C1 segment of cervical spinal cord (tissue), 14 donors: Measurements from ENCODE around the gene CD38.
"Not testable (repeated sequence)": the region's sequence is repeated elsewhere in the genome, so short reads cannot be mapped to it uniquely, and the experiment has no call there.

Experiments used
- DNase-seq, 14 donors: peaks; one replicate each; lab custom pipeline; 2025; lab: John Stamatoyannopoulos, UW

Gene CD38

DNA sequence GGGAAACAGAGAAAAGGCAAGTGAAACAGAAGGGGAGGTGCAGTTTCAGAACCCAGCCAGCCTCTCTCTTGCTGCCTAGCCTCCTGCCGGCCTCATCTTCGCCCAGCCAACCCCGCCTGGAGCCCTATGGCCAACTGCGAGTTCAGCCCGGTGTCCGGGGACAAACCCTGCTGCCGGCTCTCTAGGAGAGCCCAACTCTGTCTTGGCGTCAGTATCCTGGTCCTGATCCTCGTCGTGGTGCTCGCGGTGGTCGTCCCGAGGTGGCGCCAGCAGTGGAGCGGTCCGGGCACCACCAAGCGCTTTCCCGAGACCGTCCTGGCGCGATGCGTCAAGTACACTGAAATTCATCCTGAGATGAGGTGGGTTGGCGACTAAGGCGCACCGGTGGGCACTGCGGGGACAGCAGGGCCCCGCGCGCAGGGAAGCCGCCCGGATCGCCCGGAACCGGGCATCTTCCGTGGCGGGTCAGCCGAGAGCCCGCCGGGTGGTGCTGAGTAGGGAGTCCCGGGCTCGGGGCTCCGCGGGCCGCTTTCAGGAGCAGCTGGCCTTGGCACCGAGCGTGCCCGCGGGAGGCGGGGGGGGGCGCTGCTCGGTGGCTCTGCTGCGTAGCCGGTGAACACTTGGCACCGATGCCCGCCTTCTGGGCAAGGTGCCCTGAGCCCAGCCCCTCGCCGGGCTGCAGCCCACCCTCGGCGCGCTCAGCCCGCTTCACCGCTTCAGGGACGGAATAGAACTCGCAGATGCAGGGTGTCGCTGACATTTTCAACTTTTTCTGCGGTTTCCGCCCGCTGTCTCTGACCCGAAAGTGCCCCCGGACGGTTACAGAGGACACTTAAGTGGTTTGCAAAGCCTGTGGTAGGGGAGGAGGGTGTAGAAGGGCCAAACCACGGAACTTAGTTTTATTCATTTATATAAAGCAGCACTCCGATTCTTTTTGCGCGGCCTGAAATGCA is at the start of gene CD38:
TSS of gene CD38 (plus strand) at position 40 of the 953 bp plus-strand sequence. CDS start at position 127, 87 bp downstream.
- peak in 10 of 14 donors; percentile 14 to 73 (median 39) for DNase-seq

DNA sequence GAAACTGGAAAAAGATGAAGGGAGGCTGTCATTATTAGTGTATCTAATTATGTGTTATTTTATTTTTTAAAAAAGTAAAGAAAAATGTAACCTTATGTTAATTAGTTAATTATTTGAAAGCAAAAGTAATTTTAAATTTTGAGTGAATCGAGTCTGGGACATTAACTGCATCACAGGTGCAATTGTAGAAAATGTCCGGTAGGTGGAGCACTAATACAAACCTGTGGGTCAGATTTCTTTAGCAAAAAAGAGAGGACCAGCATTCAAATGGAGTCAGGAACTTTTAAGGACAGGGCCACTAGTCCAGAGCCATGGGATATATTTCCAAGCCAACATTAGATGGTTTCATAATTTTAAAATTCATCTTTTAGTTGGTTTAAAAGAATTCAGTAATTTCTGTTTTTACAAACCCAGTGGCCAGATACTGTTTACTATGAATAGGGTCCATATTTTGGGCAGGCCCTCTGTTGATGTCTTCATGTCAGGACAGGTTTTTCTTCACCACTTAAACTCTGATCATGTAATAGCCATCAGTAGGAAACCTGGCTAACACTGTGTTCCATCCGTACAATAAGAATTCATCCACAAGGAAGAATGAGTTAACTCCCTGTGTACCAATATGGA is 48.1 kb upstream of the CD38 start:
- DNase-seq = peak in 2 of 14 donors; percentile 6 to 22

DNA sequence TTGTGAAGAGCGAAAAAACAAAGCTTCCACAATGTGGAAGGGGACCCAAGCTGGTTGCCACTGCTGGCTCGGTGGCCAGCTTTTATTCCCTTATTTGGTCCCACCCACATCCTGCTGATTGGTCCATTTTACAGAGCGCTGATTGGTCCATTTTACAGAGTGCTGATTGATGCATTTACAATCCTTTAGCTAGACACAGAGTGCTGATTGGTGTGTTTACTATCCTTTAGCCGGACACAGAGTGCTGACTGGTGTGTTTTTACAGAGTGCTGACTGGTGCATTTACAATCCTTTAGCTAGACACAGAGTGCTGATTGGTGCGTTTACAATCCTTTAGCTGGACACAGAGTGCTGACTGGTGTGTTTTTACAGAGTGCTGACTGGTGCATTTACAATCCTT is 45.1 kb upstream of the CD38 start:
- not testable (repeated sequence) for DNase-seq

DNA sequence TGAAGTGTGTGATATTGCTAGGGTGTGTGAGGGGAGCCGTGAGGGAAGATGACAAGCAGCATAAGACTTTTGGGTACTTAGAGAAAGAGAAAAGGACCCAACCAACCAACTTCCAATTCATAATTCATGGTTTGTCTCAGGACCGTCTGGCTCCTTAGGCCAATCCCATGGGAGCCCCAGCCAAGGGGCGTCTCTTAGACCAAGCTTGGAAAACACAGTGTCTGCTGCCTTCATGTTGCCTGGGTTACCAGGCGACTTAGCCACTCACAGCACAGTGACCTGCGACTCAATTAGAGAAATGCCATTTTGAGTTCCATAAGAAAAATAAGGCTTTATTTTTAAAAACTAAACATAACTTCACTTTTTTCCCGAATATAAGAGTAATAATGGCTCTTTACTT is 42.6 kb upstream of the CD38 start:
- peak in 2 of 14 donors; percentile 8 to 10 for DNase-seq

DNA sequence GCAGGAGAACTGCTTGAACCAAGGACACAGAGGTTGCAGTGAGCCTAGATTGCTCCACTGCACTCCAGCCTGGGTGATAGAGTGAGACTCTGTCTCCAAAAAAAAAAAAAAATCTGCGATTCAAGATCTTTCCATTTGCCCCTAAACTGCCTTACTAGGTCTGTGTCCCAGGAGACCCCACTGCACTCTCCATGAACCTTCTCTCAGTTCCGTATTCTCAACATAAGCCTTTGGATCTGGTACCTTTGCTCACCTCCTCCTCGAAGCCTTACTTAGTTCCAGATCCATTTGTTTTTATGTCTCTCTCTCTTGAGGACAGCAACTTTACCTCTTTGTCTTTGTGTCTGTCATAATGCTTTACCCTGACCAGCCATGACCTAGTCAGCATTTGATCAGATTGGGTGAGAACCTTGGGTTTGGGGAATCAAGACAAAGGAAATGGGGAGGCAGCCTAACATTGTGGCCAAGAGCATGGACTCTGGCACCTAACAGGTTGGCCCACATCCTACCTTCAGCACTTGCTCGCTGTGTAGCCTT is 41.5 kb upstream of the CD38 start:
- no peak for DNase-seq

DNA sequence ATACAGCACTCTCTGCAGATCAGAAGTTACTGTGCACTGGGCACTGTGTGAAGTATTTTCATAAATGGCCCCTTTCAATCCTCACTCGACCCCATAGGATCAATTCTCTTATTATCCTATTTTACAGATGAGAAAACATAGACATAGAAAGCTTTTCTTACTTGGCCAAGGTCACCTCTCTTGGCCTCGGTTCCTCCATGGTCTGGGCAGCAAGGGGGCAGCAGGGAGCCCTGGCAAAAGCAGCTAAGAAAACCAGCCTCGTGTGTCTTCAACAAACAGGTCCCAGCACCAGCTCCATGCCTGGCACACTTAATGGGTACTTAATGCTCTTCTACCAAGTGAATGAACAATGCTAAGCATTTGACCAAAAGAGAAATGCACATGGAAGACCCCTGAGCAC is 40.9 kb upstream of the CD38 start:
- no peak for DNase-seq

DNA sequence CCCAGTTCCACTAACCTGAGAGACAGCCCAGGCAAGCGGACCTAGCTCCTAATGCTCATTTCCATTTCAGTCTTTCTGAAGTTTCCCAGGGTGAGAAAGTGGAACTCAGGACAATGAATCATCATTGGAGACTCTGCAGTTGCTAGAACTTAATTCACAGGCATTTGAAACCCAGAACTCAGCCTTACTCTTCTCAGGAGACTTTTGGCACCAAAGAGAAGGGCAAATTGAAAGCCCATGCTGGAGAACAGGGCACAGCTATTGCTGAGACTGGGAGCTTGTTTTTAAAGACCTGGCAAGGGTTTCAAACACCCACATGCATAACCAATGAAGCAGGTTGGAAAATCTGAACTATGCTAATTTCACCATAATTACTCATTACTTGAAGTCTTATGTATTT is 39.3 kb upstream of the CD38 start:
- peak in 3 of 14 donors; percentile 6 to 25 (median 6) for DNase-seq

DNA sequence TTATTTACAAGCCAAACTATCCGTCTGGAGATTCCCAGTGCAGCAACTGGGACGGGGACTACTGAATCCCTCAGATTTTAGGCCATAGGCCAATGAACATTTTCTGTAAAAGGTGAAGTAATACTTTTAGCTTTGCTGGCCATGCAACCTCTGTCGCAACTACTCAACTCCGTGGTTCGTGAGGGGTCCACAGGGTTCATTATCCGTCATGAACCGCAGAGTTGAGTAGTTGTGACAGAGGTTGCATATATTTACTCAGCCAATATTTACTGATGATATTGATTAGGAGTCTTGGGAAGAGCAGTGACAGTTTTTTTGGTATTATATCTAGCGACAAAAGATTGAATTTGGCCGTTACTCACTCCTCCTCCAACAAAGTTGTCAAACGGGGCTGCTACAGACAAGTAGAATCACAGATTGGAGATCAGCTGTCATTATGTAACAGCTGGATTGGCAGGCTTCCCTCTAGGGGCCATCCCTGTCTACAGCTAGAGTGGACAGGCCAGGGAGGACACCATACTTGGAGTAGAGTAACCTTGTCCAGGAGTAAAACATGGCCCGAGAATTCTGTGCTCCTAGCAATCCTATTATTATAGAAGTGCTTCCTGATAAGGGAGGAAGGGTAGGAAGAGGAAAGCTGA is 37.2 kb upstream of the CD38 start:
- no peak for DNase-seq

DNA sequence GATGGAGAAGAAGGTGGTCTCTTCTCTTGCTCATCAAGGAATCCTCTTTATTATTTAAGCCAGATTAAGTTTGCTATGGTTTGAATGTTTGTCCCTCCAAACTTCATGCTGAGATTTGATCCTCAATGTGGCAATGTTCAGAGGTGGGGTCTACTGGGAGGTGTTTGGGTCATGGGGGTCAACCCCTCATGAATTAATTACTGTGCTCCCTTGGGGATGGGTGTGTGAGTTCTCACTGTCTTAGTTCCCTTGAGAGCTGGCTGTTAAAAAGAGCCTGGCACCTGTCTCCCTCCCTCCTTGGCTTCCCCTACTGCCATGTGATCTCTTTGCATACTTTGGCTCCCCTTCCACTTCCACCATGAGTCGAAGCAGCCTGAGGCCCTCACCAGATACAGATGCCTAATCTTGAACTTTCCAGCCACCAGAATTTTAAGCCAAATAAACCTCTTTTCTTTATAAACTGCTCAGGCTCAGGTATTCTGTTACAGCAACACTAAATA is 36.0 kb upstream of the CD38 start:
- DNase-seq = no peak

DNA sequence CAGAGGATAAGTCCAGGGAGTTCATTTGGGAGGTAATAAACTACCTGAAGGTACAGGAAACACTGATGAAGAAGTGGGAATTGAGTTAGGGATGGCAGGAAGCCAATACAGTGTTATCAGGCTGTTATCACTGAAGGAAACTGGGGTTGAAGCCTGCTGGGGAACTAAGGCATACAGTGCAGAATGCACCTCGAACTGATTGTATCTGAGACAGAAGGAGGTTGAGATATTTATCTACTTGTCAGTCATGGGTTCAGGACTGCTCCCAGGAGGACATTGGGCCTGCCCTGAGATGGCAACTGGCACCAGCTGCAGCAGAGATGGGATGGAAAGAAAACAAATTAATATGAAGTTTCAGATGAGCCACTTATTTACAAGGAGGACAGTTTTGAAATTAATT is 35.5 kb upstream of the CD38 start:
- no peak for DNase-seq

DNA sequence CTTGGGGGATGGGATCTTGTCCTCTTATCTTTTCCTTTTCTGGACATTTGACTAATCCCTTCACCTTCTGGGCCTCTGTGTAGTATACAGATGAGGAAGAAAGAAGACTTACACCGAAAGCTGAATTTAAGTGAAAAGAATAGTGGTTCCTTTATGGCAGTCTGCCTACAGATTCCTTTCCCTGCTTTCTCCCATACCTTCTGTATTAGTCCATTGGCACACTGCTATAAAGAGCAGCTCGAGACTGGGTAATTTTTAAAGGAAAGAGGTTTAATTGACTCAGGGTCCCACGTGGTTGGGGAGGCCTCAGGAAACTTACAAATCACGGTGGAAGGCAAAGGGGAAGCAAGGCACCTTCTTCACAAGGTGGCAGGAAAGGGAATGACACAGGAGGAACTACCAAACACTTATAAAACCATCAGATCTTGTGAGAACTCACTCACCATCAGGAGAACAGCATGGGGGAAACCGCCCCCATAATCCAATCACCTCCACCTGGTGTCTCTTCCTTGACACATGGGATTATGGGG is 34.0 kb upstream of the CD38 start:
- no peak for DNase-seq

DNA sequence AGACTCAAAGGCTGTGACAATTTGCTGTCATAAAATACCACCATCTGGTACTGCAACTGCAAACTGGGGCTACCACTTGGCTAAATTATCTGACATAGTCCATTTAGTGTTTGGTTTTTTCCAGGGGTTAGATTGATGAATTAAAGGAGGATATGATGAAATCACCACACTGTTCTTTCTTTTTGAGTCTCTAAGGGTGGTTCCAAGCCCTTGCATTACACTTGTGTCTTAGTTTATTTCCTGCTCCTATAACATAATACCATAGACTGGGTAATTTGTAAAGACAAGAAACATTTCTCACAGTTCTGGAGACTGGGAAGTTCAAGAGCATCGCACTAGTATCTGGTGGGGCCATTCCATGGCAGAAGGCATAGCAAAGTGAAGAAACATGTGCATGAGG is 32.0 kb upstream of the CD38 start:
- no peak for DNase-seq

DNA sequence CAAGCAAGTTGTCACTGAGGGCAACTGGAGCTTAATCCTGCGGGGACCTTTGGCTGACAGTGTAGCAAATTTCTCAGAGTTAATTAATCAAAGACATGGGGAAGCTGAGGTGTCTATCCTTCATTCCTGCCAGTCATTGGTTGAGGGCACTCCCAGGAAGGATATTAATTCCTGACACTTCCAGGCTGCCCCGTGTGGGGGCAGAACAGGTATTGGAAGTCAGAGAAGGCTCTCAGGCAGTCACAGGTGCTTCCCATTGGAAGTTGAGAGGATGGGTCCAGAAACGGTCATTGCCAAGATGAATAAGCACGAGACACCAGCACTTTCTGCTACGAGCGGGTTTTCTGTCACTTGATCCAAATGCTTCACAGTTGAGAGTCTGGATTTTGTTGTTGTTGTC is 29.1 kb upstream of the CD38 start:
- DNase-seq = no peak

DNA sequence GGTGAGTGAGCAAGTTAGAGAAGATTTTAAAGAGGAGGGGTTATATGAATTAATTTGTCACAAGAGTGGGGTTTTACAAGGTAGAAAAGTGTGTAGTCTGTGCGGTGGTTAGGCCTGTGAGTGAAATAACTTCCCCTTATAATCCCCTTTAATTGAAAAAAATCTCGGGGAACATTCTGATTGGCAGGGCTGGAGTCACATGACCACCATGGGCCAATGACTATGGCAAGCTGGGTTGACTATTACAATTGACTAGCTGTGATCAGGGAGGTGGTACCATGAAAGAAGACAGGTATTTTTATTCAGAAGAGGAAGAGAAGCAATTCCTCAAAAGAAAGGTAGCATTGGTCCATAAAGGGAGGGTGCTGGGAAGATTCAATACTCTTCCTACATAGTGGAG is 27.0 kb upstream of the CD38 start:
- no peak for DNase-seq

DNA sequence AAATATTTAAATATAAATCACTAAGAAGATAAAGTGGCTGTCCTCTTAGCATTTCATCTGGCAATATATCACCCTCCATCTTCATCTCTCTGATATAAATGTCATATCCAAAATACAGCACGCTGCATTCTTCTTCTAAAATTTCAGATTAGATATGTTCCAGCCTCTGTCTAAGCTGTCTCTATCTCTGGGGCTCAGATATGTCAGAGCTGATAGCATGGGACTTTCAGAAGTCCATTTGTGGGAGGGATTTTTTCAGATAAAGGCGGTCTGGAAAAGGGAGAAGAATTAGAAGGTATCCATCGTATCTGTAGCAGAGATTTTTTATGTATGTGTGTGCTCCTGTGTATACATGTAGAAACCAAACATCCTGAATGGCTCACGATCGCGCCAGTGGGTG is 25.0 kb upstream of the CD38 start:
- DNase-seq = no peak

DNA sequence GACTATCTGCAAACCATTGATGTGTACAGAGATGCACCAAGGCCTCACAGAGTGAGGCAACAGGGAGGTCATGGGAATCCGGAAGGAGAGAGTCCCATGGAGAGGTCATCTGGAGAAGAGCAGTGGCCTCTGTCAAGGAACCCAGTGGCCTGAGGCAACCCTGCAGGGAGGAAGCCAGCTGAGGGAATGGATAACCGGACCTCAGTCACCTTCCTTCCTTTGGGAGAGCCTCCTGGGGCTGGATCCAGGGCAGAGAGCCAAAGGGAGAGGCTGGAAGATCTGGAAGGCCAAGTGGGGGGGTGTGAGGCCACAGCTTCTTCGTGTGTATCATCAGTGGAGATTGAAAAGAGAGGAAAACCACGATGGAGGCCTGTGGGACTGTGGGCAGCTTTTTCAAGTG is 24.3 kb upstream of the CD38 start:
- no peak for DNase-seq

DNA sequence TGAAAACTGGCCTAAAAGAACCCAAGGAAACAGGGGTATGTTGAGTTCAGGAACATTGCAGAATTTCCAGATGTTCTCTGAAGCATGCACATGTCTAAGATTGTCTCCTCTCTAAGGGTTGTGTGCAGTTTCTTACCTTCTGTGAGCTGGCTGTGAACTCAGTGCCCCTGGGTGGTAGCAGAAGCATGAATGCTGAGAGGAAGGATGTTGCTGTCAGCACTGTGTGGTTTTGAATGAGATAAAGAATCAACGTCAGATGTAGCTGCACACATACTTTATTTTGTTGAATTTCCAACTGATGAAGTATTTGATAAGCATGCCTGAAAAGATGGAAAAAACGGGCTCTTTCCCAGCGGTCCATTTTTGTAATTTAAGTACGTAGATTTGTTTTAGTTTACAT is 23.8 kb upstream of the CD38 start:
- no peak for DNase-seq

DNA sequence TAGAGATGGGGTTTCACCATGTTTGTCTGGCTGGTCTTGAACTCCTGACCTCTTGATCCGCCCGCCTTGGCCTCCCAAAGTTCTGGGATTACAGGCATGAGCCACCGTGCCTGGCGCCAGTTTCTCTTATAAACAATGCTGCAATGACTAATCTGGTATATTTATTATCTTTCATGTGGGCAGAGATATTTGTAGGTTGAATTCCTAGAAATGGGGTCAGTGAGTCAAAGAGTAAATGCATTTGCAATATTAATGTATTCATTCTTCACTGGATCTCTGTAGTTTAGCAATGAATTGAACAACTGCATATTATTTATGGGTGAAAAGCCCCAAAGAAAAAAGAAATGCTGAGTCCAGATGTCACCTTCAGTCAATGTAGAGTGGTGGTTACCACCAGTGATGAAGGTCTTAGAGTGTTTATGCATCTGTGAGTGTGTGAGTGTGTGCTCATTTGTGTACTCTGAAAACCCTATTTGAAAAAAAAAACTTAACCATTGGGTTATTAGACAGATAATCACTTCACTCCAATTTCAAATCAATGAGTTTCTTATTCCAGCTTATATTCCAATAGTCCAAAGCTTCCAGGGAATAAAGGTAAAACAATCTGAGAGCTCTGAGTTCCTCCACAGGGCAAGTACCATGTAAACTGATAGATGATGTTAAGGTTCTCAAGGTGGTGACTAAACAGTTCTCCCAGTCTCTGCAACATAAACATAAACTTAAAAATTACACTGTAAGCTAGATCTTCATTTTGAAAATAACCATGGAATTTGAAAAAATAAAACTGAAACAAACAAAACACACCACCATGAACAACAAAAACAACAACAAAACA is 22.6 kb upstream of the CD38 start:
- no peak for DNase-seq

DNA sequence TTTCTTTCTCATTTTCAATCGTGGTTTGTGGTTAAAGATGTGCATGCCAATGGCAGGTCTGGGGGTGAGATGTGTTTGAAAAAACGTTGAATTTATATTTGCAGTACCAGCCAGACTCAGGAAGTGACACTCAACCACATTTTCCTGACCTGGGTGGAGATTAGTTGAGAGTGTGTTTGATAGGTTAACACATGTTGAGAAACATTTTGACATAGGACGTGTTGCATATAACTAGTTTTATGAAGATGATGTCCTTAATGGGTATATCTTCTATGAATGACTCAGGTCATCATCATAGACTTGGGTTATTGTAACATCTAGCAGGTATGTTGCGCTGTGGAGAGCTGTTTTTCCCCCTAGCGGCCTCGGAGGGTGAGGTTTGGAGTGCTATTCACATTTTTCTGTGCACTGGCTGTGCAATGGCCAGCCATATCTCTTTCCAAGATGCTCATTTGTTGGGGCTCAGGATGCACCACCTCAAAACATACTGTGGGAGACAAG is 21.7 kb upstream of the CD38 start:
- DNase-seq = no peak

DNA sequence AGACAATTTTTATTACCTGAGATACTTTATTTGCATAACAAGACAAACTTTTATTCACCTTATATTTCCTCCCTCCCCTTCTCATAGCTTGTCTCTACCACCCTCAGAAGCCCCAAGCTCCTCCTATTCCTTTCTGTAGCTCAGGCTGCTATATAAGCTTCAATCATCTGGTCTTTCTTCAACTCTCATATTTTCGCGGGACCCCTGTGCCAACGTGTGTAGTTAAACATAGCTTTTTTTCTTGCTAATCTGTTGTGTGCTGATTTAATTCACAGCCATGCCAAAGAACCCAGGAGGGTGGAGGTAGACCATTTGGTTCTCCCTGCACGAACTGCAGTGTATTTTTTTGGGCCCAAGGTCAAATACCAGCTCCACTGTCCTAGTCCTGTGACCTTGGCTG is 21.1 kb upstream of the CD38 start:
- no peak for DNase-seq

DNA sequence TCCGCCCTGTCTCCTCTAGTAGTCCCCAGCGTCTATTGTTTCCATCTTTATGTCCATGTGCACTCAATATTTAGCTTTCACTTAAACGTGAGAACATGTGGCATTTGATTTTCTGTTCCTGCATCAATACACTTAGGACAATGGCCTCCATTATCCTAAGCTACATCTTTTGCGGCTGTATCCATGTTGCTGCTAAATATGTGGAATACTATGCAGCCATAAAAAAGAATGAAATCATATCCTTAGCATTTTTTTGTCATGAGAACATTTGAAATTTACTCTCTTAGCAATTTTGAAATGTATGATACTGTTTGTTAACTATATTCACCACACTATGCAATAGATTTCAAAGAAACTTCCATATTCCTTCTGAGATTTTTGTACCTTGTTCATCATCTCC is 19.8 kb upstream of the CD38 start:
- no peak for DNase-seq
